Measurements from ENCODE around the gene CTCFL. TPM values are rescaled to one million over a fixed set of nuclear protein-coding genes. Genes with fewer than 3 reads are reported as not detected.
A peak's percentile ranks its signal among the peaks of the same experiment; 100 is the strongest.

CTCFL gene
- polyA plus RNA-seq, 5 donors, result 0.33 to 0.52 (median 0.50) TPM

- DNase-seq, result peak; percentile 37 to 42
Measured at GRCh38 chr20:57560554-57561355, 35.8 kb upstream of the CTCFL start, which contains the start of gene PCK1. Gene PCK1, plus strand, starts transcription at chr20:57561110. Its CDS starts 302 bp downstream, at chr20:57561412.

GRCh38 chr20:57559658-57560553, 35.0 kb upstream of the CTCFL start:
- DNase-seq, result no peak

GRCh38 chr20:57559289-57559634, 34.3 kb upstream of the CTCFL start:
- DNase-seq, result no peak

GRCh38 chr20:57558614-57559288, 33.8 kb upstream of the CTCFL start:
- no peak for DNase-seq

- DNase-seq, result no peak
Measured at GRCh38 chr20:57557926-57558613, 33.1 kb upstream of the CTCFL start.

- no peak for DNase-seq
Measured at GRCh38 chr20:57556980-57557274, 32.0 kb upstream of the CTCFL start.

- no peak for DNase-seq
Measured at GRCh38 chr20:57555457-57556184, 30.7 kb upstream of the CTCFL start.

- DNase-seq, result no peak
Measured at GRCh38 chr20:57553376-57554018, 28.6 kb upstream of the CTCFL start.

GRCh38 chr20:57552471-57552870, 27.5 kb upstream of the CTCFL start:
- DNase-seq, result no peak

- no peak for DNase-seq
Measured at GRCh38 chr20:57548177-57549058, 23.5 kb upstream of the CTCFL start.

- DNase-seq, result no peak
Measured at GRCh38 chr20:57546956-57547649, 22.2 kb upstream of the CTCFL start.

- no peak for DNase-seq
Measured at GRCh38 chr20:57545927-57546662, 21.2 kb upstream of the CTCFL start.

- DNase-seq, result peak in 1 of 2 donors; percentile 14
Measured at GRCh38 chr20:57544838-57545564, 20.1 kb upstream of the CTCFL start.

- no peak for DNase-seq
Measured at GRCh38 chr20:57543754-57544153, 18.8 kb upstream of the CTCFL start.

GRCh38 chr20:57540890-57541580, 16.1 kb upstream of the CTCFL start:
- DNase-seq, result no peak

- DNase-seq, result no peak
Measured at GRCh38 chr20:57539889-57540288, 14.9 kb upstream of the CTCFL start.

- DNase-seq, result no peak
Measured at GRCh38 chr20:57537822-57538221, 12.9 kb upstream of the CTCFL start.
